ENCODE measurements around the gene TSPAN33. TPM values are rescaled to one million over a fixed set of nuclear protein-coding genes. Genes with fewer than 3 reads are reported as not detected.
"Not testable (repeated sequence)": the region's sequence is repeated elsewhere in the genome, so short reads cannot be mapped to it uniquely, and the experiment has no call there.

TSPAN33 gene
- total RNA-seq, 1 experiment from 2014 or later, result 12.4 TPM

- BruUV-seq (replicated peaks), result no TSS peak
- Mint-ChIP-seq H3K27me3 (ENCODE audit: unreplicated experiment) (no peaks in the 10 kb centered on the region), H3K4me1 (ENCODE audit: low read depth, unreplicated experiment) (no peaks in the 10 kb centered on the region), H3K9me3 (ENCODE audit: low read depth, unreplicated experiment) (no peaks in the 10 kb centered on the region), H3K27ac (ENCODE audit: unreplicated experiment) (no peak overlapping the region), H3K36me3 (ENCODE audit: insufficient read depth, unreplicated experiment) (no peaks in the 10 kb centered on the region), H3K4me3 (ENCODE audit: low read depth, unreplicated experiment) (no peak overlapping the region)
- CTCF ChIA-PET, result no interaction called here
- DNase-seq, result no peak
- no peak for TF ChIP-seq CTCF (IDR thresholded peaks at IDR 0.05; ENCODE audit: unreplicated experiment)
- intact Hi-C loops (cut with micrococcal nuclease; ENCODE audit: unreplicated experiment), result no loop called here
Measured at GRCh38 chr7:129110982-129111376, 33.5 kb upstream of the TSPAN33 start.

- BruUV-seq (replicated peaks), result no TSS peak
- CTCF ChIA-PET, result no interaction called here
Measured at GRCh38 chr7:129115676-129116075, 28.8 kb upstream of the TSPAN33 start.

GRCh38 chr7:129118182-129118581 lies 26.3 kb upstream of the TSPAN33 start:
- CTCF ChIA-PET, result no interaction called here

More at GRCh38 chr7:129115676-129116075, 28.8 kb upstream of the TSPAN33 start:
- no peaks in the 10 kb centered on the region for H3K4me1 Mint-ChIP-seq (ENCODE audit: low read depth, unreplicated experiment)
- no peak overlapping the region for H3K27ac Mint-ChIP-seq (ENCODE audit: unreplicated experiment)
- TF ChIP-seq CTCF (IDR thresholded peaks at IDR 0.05; ENCODE audit: unreplicated experiment), result no peak
- intact Hi-C loops (cut with micrococcal nuclease; ENCODE audit: unreplicated experiment), result no loop called here
- H3K27me3 Mint-ChIP-seq (ENCODE audit: unreplicated experiment), result peaks cover 5% of the 10 kb centered on the region
- H3K9me3 Mint-ChIP-seq (ENCODE audit: low read depth, unreplicated experiment), result no peaks in the 10 kb centered on the region
- no peak overlapping the region for H3K4me3 Mint-ChIP-seq (ENCODE audit: low read depth, unreplicated experiment)
- no peak for DNase-seq
- no peaks in the 10 kb centered on the region for H3K36me3 Mint-ChIP-seq (ENCODE audit: insufficient read depth, unreplicated experiment)

GRCh38 chr7:129118976-129119375 lies 25.5 kb upstream of the TSPAN33 start:
- intact Hi-C loops (cut with micrococcal nuclease; ENCODE audit: unreplicated experiment), result no loop called here
- Mint-ChIP-seq H3K36me3 (ENCODE audit: insufficient read depth, unreplicated experiment) (no peaks in the 10 kb centered on the region), H3K9me3 (ENCODE audit: low read depth, unreplicated experiment) (no peaks in the 10 kb centered on the region), H3K4me1 (ENCODE audit: low read depth, unreplicated experiment) (no peaks in the 10 kb centered on the region), H3K4me3 (ENCODE audit: low read depth, unreplicated experiment) (no peak overlapping the region), H3K27ac (ENCODE audit: unreplicated experiment) (no peak overlapping the region), H3K27me3 (ENCODE audit: unreplicated experiment) (peaks cover 18% of the 10 kb centered on the region)
- DNase-seq, result no peak
- CTCF ChIA-PET, result no interaction called here
- BruUV-seq (replicated peaks), result no TSS peak
- no peak for TF ChIP-seq CTCF (IDR thresholded peaks at IDR 0.05; ENCODE audit: unreplicated experiment)

More at GRCh38 chr7:129118182-129118581, 26.3 kb upstream of the TSPAN33 start:
- no TSS peak for BruUV-seq (replicated peaks)
- Mint-ChIP-seq H3K4me3 (ENCODE audit: low read depth, unreplicated experiment) (no peak overlapping the region), H3K4me1 (ENCODE audit: low read depth, unreplicated experiment) (no peaks in the 10 kb centered on the region), H3K36me3 (ENCODE audit: insufficient read depth, unreplicated experiment) (no peaks in the 10 kb centered on the region), H3K27me3 (ENCODE audit: unreplicated experiment) (peaks cover 18% of the 10 kb centered on the region), H3K9me3 (ENCODE audit: low read depth, unreplicated experiment) (no peaks in the 10 kb centered on the region), H3K27ac (ENCODE audit: unreplicated experiment) (no peak overlapping the region)
- no peak for DNase-seq
- intact Hi-C loops (cut with micrococcal nuclease; ENCODE audit: unreplicated experiment), result no loop called here
- no peak for TF ChIP-seq CTCF (IDR thresholded peaks at IDR 0.05; ENCODE audit: unreplicated experiment)

- H3K4me3 Mint-ChIP-seq (ENCODE audit: low read depth, unreplicated experiment); H3K27ac Mint-ChIP-seq (ENCODE audit: unreplicated experiment); H3K9me3 Mint-ChIP-seq (ENCODE audit: low read depth, unreplicated experiment); DNase-seq; H3K4me1 Mint-ChIP-seq (ENCODE audit: low read depth, unreplicated experiment); intact Hi-C loops (cut with micrococcal nuclease; ENCODE audit: unreplicated experiment); BruUV-seq (replicated peaks); H3K36me3 Mint-ChIP-seq (ENCODE audit: insufficient read depth, unreplicated experiment): not testable (repeated sequence)
- CTCF ChIA-PET, result interaction anchor here (0.7 kb wide), 1 partner anchor 38 kb away, joined by 4 read pairs; no protein-coding TSS in a partner anchor
- peaks cover 33% of the 10 kb centered on the region for H3K27me3 Mint-ChIP-seq (ENCODE audit: unreplicated experiment)
Measured at GRCh38 chr7:129121501-129122077, 22.9 kb upstream of the TSPAN33 start.
